Measurements from ENCODE around the gene LRMDA. TPM values are rescaled to one million over a fixed set of nuclear protein-coding genes. Genes with fewer than 3 reads are reported as not detected.

LRMDA gene
- total and polyA plus RNA-seq, 2 donors (not counting 1 experiment from before 2014, with no cell fraction given): 0.12 TPM; not detected in 1

DNA sequence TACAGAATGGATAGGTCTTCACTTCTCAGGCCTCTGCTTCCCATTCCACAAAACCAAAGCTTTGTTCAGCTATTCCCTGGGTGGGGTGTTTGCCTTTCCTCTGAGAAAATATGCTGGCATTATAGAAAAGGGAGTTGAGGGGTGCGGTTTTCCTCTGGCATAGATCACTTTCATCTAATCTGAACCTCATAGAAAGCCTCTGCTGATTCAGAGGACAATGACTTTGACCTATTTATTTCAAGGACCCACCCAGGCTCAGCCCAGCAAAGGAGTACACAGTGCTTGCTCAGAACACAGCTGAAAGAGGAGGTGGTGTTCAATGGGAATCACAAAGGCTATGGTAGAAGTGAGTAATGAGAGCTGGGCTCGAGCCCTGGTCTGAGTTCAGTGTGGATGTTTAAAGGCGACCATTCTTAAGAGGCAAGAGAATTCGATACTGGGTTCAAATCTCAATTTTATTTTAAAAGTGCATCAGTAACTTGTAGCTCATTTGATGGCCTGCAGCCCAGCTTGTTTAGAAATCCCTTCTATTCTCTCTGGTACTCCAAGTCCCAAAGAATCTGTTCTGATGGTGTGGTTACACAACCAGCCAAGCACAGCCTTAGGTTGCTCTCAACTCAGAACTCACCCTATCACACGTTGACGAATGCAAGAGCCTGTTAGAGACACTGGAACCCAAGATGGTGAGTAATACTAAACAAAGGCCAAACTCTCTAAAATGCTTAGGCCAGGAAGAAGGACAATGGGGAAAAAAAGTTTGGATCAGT, 1012.8 kb downstream of the LRMDA start:
- CTCF ChIA-PET: no interaction called here
- no peak overlapping the region for H3K4me3 Mint-ChIP-seq

DNA sequence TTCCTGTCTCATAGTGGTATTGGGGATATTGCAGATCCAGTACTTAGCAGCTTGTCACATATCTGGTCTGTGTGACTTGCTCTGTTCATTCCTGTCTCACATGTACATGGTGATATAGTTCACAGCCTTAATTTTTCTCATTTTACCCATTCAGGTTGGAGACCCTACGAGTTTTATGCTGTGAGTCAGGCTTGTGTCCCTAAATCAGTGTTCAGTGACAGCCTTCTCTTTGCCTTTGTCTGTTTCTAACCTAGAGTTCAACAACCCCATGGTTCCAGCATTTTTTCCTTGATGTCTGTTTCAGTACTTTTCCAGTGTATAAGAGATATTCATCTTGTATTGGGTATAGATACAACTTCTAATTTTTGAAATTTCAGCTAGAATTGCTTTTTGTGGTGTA, 1016.2 kb downstream of the LRMDA start:
- H4K20me1 ChIP-seq (ENCODE audit: control insufficient read depth, insufficient read depth, low read length, poor library complexity, severe bottlenecking): no peaks in the 10 kb centered on the region
- no peak overlapping the region for H3K4me3 Mint-ChIP-seq
- no peaks in the 10 kb centered on the region for H3K9me3 Mint-ChIP-seq (ENCODE audit: insufficient read depth)
- H3K36me3 ChIP-seq (replicated peaks in 1 of 2; ENCODE audit: control extremely low read depth in 1 of 2, control insufficient read depth in 1 of 2, extremely low read depth in 1 of 2, insufficient read depth in 2 of 2, low read length in 1 of 2): no peaks in the 10 kb centered on the region
- no peaks in the 10 kb centered on the region for H3K4me1 ChIP-seq (ENCODE audit: control insufficient read depth in 2 of 2, insufficient read depth in 2 of 2, low read length in 2 of 2)
- 80% methylated on average over 1 of the region's 1 CpG for WGBS (ENCODE audit: insufficient coverage)
- POLR2A ChIA-PET: no interaction called here
- H3K79me2 ChIP-seq (ENCODE audit: control insufficient read depth, insufficient read depth, low read length): no peaks in the 10 kb centered on the region
- no peak overlapping the region for H3K27ac Mint-ChIP-seq
- ATAC-seq (ENCODE audit: low read depth) (no peak), DNase-seq (no peak)
- no peaks in the 10 kb centered on the region for H3K9me3 ChIP-seq (ENCODE audit: control extremely low read depth in 1 of 3, control insufficient read depth in 2 of 3, insufficient read depth in 1 of 3, low read length in 2 of 3)
- no peaks in the 10 kb centered on the region for H3K27me3 ChIP-seq (replicated peaks in 1 of 4; ENCODE audit: control extremely low read depth in 1 of 4, control insufficient read depth in 3 of 4, insufficient read depth in 4 of 4, low read length in 3 of 4)
- CTCF ChIA-PET: no interaction called here
- no peak overlapping the region for H2AFZ ChIP-seq (ENCODE audit: insufficient read depth, low read depth, low read length, poor library complexity, severe bottlenecking)
- intact Hi-C loops (cut with micrococcal nuclease): loop anchor here (10.0 kb wide), 1 partner anchor 53 kb away; no protein-coding TSS in a partner anchor
- no peaks in the 10 kb centered on the region for H3K4me1 Mint-ChIP-seq
- no peak overlapping the region for H3K9ac ChIP-seq (ENCODE audit: low read length)
- no peaks in the 10 kb centered on the region for H3K27me3 Mint-ChIP-seq
- TF ChIP-seq, protein P1, sequence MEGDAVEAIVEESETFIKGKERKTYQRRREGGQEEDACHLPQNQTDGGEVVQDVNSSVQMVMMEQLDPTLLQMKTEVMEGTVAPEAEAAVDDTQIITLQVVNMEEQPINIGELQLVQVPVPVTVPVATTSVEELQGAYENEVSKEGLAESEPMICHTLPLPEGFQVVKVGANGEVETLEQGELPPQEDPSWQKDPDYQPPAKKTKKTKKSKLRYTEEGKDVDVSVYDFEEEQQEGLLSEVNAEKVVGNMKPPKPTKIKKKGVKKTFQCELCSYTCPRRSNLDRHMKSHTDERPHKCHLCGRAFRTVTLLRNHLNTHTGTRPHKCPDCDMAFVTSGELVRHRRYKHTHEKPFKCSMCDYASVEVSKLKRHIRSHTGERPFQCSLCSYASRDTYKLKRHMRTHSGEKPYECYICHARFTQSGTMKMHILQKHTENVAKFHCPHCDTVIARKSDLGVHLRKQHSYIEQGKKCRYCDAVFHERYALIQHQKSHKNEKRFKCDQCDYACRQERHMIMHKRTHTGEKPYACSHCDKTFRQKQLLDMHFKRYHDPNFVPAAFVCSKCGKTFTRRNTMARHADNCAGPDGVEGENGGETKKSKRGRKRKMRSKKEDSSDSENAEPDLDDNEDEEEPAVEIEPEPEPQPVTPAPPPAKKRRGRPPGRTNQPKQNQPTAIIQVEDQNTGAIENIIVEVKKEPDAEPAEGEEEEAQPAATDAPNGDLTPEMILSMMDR (IDR thresholded peaks at IDR 0.05): no peak
- no peak for TF ChIP-seq EZH2 (IDR thresholded peaks at IDR 0.05; ENCODE audit: borderline replicate concordance, insufficient read depth, low read depth, low read length, poor library complexity, severe bottlenecking)
- H3K4me2 ChIP-seq (replicated peaks; ENCODE audit: low read depth, low read length, poor library complexity, severe bottlenecking): no peak overlapping the region
- no peak overlapping the region for H3K27ac ChIP-seq (ENCODE audit: low read length in 2 of 2)
- no peak overlapping the region for H3K4me3 ChIP-seq (ENCODE audit: control extremely low read depth in 1 of 5, extremely low read depth in 1 of 5, insufficient read depth in 1 of 5, low read depth in 2 of 5, low read length in 4 of 5)

More for the DNA sequence above, 1012.8 kb downstream of the LRMDA start:
- Histone ChIP-seq H3K79me2 (ENCODE audit: control insufficient read depth, insufficient read depth, low read length) (no peaks in the 10 kb centered on the region), H3K27me3 (replicated peaks in 1 of 4; ENCODE audit: control extremely low read depth in 1 of 4, control insufficient read depth in 3 of 4, insufficient read depth in 4 of 4, low read length in 3 of 4) (no peaks in the 10 kb centered on the region), H3K27ac (ENCODE audit: low read length in 2 of 2) (no peak overlapping the region), H3K9ac (ENCODE audit: low read length) (no peak overlapping the region), H3K9me3 (ENCODE audit: control extremely low read depth in 1 of 3, control insufficient read depth in 2 of 3, insufficient read depth in 1 of 3, low read length in 2 of 3) (no peaks in the 10 kb centered on the region), H3K4me3 (ENCODE audit: control extremely low read depth in 1 of 5, extremely low read depth in 1 of 5, insufficient read depth in 1 of 5, low read depth in 2 of 5, low read length in 4 of 5) (no peak overlapping the region), H2AFZ (ENCODE audit: insufficient read depth, low read depth, low read length, poor library complexity, severe bottlenecking) (no peak overlapping the region), H4K20me1 (ENCODE audit: control insufficient read depth, insufficient read depth, low read length, poor library complexity, severe bottlenecking) (no peaks in the 10 kb centered on the region), H3K36me3 (replicated peaks in 1 of 2; ENCODE audit: control extremely low read depth in 1 of 2, control insufficient read depth in 1 of 2, extremely low read depth in 1 of 2, insufficient read depth in 2 of 2, low read length in 1 of 2) (no peaks in the 10 kb centered on the region), H3K4me1 (ENCODE audit: control insufficient read depth in 2 of 2, insufficient read depth in 2 of 2, low read length in 2 of 2) (no peaks in the 10 kb centered on the region), H3K4me2 (replicated peaks; ENCODE audit: low read depth, low read length, poor library complexity, severe bottlenecking) (no peak overlapping the region)
- H3K4me1 Mint-ChIP-seq: no peaks in the 10 kb centered on the region
- TF ChIP-seq, protein P1 (IDR thresholded peaks at IDR 0.05): no peak
- no peak for TF ChIP-seq EZH2 (IDR thresholded peaks at IDR 0.05; ENCODE audit: borderline replicate concordance, insufficient read depth, low read depth, low read length, poor library complexity, severe bottlenecking)
- DNase-seq (no peak), ATAC-seq (ENCODE audit: low read depth) (no peak)
- 91% methylated on average over 3 of the region's 6 CpGs for WGBS (ENCODE audit: insufficient coverage)
- POLR2A ChIA-PET: no interaction called here
- H3K27ac Mint-ChIP-seq: no peak overlapping the region
- H3K9me3 Mint-ChIP-seq (ENCODE audit: insufficient read depth): no peaks in the 10 kb centered on the region
- intact Hi-C loops (cut with micrococcal nuclease): loop anchor here (10.0 kb wide), 1 partner anchor 49 kb away; no protein-coding TSS in a partner anchor
- H3K27me3 Mint-ChIP-seq: no peaks in the 10 kb centered on the region
